ENCODE data around the gene MISP. TPM values are rescaled to one million over a fixed set of nuclear protein-coding genes. Genes with fewer than 3 reads are reported as not detected.

MISP gene
- total and polyA plus RNA-seq, 2 of the 8 experiments (the other 6 are each of a cell fraction or from before 2014, with no cell fraction given) = 0.43 to 0.45 TPM

GRCh38 chr19:708154-709143 lies 42.5 kb upstream of the MISP start, which contains the start of gene PALM:
PALM (plus strand) TSS chr19:708935; CDS start chr19:709147, 212 bp downstream.
- DNase-seq (ENCODE audit: low read depth in 1 of 2, low spot score in 2 of 2) (peak in 1 of 2 experiments; percentile 78), FAIRE-seq (no peak)
- Histone ChIP-seq H2BK15ac (ENCODE audit: low read length) (no peak within 1 kb of the TSS), H3K56ac (replicated peaks; ENCODE audit: insufficient read length, low read depth, low read length) (peak within 1 kb of the TSS; percentile 30), H3K18ac (ENCODE audit: extremely low read depth, low read length) (peak within 1 kb of the TSS; percentile 48), H2BK120ac (replicated peaks; ENCODE audit: low read depth, low read length) (no peak within 1 kb of the TSS), H4K8ac (ENCODE audit: extremely low read depth, insufficient read depth, low read length) (peak within 1 kb of the TSS; percentile 35), H2BK5ac (ENCODE audit: low read depth, low read length) (no peak within 1 kb of the TSS), H4K91ac (replicated peaks; ENCODE audit: insufficient read length, low read length) (no peak within 1 kb of the TSS), H4K5ac (ENCODE audit: insufficient read length, low read depth, low read length) (no peak within 1 kb of the TSS), H3K4me1 (replicated peaks in 1 of 4; ENCODE audit: control insufficient read depth in 3 of 4, insufficient read depth in 4 of 4, low read length in 3 of 4) (peaks cover 1 to 14% (median 7%) of the 10 kb centered on the region in 4 experiments), H3K23me2 (ENCODE audit: low read depth, low read length) (peaks cover 6% of the 10 kb centered on the region; the same call in 1 of the 2 replicates), H3K14ac (ENCODE audit: insufficient read length) (no peak within 1 kb of the TSS), H3K27ac (ENCODE audit: low read depth, low read length) (no peak within 1 kb of the TSS), H2AFZ (ENCODE audit: low read length) (no peak within 1 kb of the TSS), H3K27me3 (replicated peaks in 1 of 4; ENCODE audit: control insufficient read depth in 3 of 4, extremely low read depth in 1 of 4, insufficient read depth in 3 of 4, low read length in 3 of 4) (no peaks in the 10 kb centered on the region), H3K4ac (replicated peaks; ENCODE audit: insufficient read length, low read depth, low read length) (no peak within 1 kb of the TSS), H3K79me1 (ENCODE audit: low read depth, low read length) (no peaks in the 10 kb centered on the region), H3K4me3 (ENCODE audit: extremely low read depth in 1 of 4, insufficient read depth in 2 of 4, low read depth in 3 of 4, low read length in 4 of 4) (peak within 1 kb of the TSS; percentile 52 to 77 (median 54)), H3K36me3 (ENCODE audit: control insufficient read depth in 2 of 4, insufficient read depth in 4 of 4, low read length in 3 of 4) (no peaks in the 10 kb centered on the region), H2BK20ac (ENCODE audit: low read length) (no peak within 1 kb of the TSS), H3K23ac (ENCODE audit: insufficient read length) (no peak within 1 kb of the TSS), H2AK5ac (ENCODE audit: low read depth, low read length) (no peak within 1 kb of the TSS), H3K79me2 (ENCODE audit: control insufficient read depth in 1 of 2, insufficient read depth in 2 of 2, low read length in 2 of 2) (no peaks in the 10 kb centered on the region), H3K9me3 (ENCODE audit: insufficient read depth in 2 of 2, low read depth in 1 of 2, low read length in 1 of 2) (no peaks in the 10 kb centered on the region), H3K4me2 (ENCODE audit: insufficient read depth in 1 of 2, low read depth in 2 of 2, low read length in 2 of 2) (peak within 1 kb of the TSS; percentile 50 to 70), H4K20me1 (replicated peaks in 1 of 2; ENCODE audit: control insufficient read depth in 1 of 2, insufficient read depth in 2 of 2, low read length in 2 of 2) (peaks cover 0 to 3% of the 10 kb centered on the region in 2 experiments), H3K9ac (replicated peaks in 1 of 4; ENCODE audit: extremely low read depth in 1 of 4, low read depth in 3 of 4, low read length in 3 of 4) (peak within 1 kb of the TSS in 1 of 4 experiments; percentile 63; a peak in 3 of 7 replicates), H2BK12ac (ENCODE audit: low read depth, low read length) (no peak within 1 kb of the TSS)
- ChIA-PET CTCF (ENCODE audit: partially characterized antibody) (interaction anchor here (0.6 to 1.8 kb wide), 20 partner anchors 10 to 314 kb away, joined by 3 to 22 read pairs (median 3); partner anchors contain the start of gene RNF126), POLR2A (ENCODE audit: partially characterized antibody) (interaction anchor here (0.9 to 2.1 kb wide), 6 partner anchors 8 to 45 kb away, joined by 3 to 5 read pairs (median 4); partner anchors contain the start of genes FSTL3 and RNF126)
- no peak for TF ChIP-seq BACH1 (IDR thresholded peaks at IDR 0.05; ENCODE audit: low read length)
- no peak for TF ChIP-seq SRF (IDR thresholded peaks at IDR 0.05; ENCODE audit: low read depth, low read length)
- 0 out of 4 replicates have a peak, but pooled peaks of 1 of the 2 experiments have one; percentile 31 for TF ChIP-seq SIN3A (conservative IDR thresholded peaks at IDR 0.05 in 1 of 2, IDR thresholded peaks at IDR 0.05 in 1 of 2; ENCODE audit: low read depth in 1 of 2, low read length in 2 of 2)
- no peak for TF ChIP-seq PHF8 (conservative IDR thresholded peaks at IDR 0.05; ENCODE audit: low read depth, low read length)
- no peak for TF ChIP-seq EGR1 (IDR thresholded peaks at IDR 0.05; ENCODE audit: borderline replicate concordance, low read depth, low read length)
- 0 out of 2 replicates have a peak, but pooled peaks have one; percentile 10 for TF ChIP-seq KDM1A (IDR thresholded peaks at IDR 0.05; ENCODE audit: borderline replicate concordance, low read length)
- TF ChIP-seq CREB1 (IDR thresholded peaks at IDR 0.05) = no peak
- WGBS, 2 experiments (ENCODE audit: extremely low coverage in 1 of 2, insufficient coverage in 1 of 2, insufficient read length in 1 of 2, insufficient replicate concordance in 2 of 2, low coverage in 1 of 2, low lambda C conversion rate in 2 of 2, missing lambda C conversion rate in 1 of 2) = 23% methylated on average over 8 of the region's 93 CpGs; no CpG with 5 or more reads in 1 of the 2 experiments
